Astrocyte (in vitro differentiated cells and primary cell): ENCODE data around the gene MBNL1. TPM values are rescaled to one million over a fixed set of nuclear protein-coding genes. Genes with fewer than 3 reads are reported as not detected.

ENCODE experiments used
- DNase-seq: peaks from one replicate; pipeline ENCODE4 v3.0.0-alpha.2; 2010; ENCODE audit warnings: low read depth
- FAIRE-seq: peaks from 2 replicates; lab custom pipeline; 2011; peaks lifted over from hg19 to GRCh38; lab: Jason Lieb, UNC
- H2AFZ ChIP-seq: 2 replicates; pipeline ENCODE4 v1.6.0; 2012; ENCODE audit warnings: low read depth, low read length, inconsistent platforms
- H3K27ac ChIP-seq: 2 replicates; pipeline ENCODE4 v1.5.1; 2011; ENCODE audit warnings: low read depth, low read length, inconsistent platforms
- H3K27me3 ChIP-seq: 2 replicates; pipeline ENCODE4 v1.6.0; 2011; ENCODE audit warnings: low read length, inconsistent platforms; ENCODE audit not compliant: insufficient read depth
- H3K36me3 ChIP-seq: 2 replicates; pipeline ENCODE4 v1.5.1; 2011; ENCODE audit warnings: low read length, inconsistent platforms; ENCODE audit not compliant: insufficient read depth
- H3K4me1 ChIP-seq: 2 replicates; pipeline ENCODE4 v1.5.1; 2011; ENCODE audit warnings: low read length, inconsistent platforms; ENCODE audit not compliant: insufficient read depth
- H3K4me2 ChIP-seq: 2 replicates; pipeline ENCODE4 v1.6.0; 2012; ENCODE audit warnings: low read length, inconsistent platforms
- H3K4me3 ChIP-seq: 2 replicates; pipeline ENCODE4 v1.5.1; 2011; ENCODE audit warnings: low read depth, mild to moderate bottlenecking, low read length, inconsistent platforms; ENCODE audit not compliant: insufficient read depth
- H3K79me2 ChIP-seq: 2 replicates; pipeline ENCODE4 v1.6.0; 2012; ENCODE audit warnings: mild to moderate bottlenecking, low read length, inconsistent platforms; ENCODE audit not compliant: insufficient read depth
- H3K9ac ChIP-seq: 2 replicates; pipeline ENCODE4 v1.6.0; 2012; ENCODE audit warnings: mild to moderate bottlenecking, low read length, inconsistent platforms
- H3K9me3 ChIP-seq: 2 replicates; pipeline ENCODE4 v1.5.1; 2012; ENCODE audit warnings: low read depth, mild to moderate bottlenecking, low read length, inconsistent platforms; ENCODE audit not compliant: insufficient read depth
- H4K20me1 ChIP-seq: 2 replicates; pipeline ENCODE4 v1.6.0; 2012; ENCODE audit warnings: low read length, inconsistent platforms; ENCODE audit not compliant: insufficient read depth
- H3K27ac Mint-ChIP-seq: one replicate; pipeline ENCODE4 v1.8.0; 2021; ENCODE audit warnings: mild to moderate bottlenecking, mixed read lengths; ENCODE audit not compliant: unreplicated experiment
- H3K27me3 Mint-ChIP-seq: one replicate; pipeline ENCODE4 v1.8.0; 2021; ENCODE audit warnings: low read depth, mixed read lengths; ENCODE audit not compliant: unreplicated experiment
- H3K36me3 Mint-ChIP-seq: one replicate; pipeline ENCODE4 v1.8.0; 2021; ENCODE audit warnings: low read depth, mixed read lengths; ENCODE audit not compliant: unreplicated experiment
- H3K4me1 Mint-ChIP-seq: one replicate; pipeline ENCODE4 v1.8.0; 2021; ENCODE audit warnings: low read depth, mixed read lengths; ENCODE audit not compliant: unreplicated experiment
- H3K4me3 Mint-ChIP-seq: one replicate; pipeline ENCODE4 v1.8.0; 2021; ENCODE audit warnings: mild to moderate bottlenecking, moderate library complexity, mixed read lengths; ENCODE audit not compliant: unreplicated experiment
- H3K9me3 Mint-ChIP-seq: one replicate; pipeline ENCODE4 v1.8.0; 2021; ENCODE audit warnings: mild to moderate bottlenecking, mixed read lengths; ENCODE audit not compliant: unreplicated experiment
- CTCF ChIP-seq: IDR thresholded peaks from 2 replicates; pipeline ENCODE4 v1.5.1; 2011; ENCODE audit warnings: low read depth, mild to moderate bottlenecking, inconsistent platforms, low read length, moderate library complexity; ENCODE audit not compliant: insufficient read depth
- EZH2 ChIP-seq: IDR thresholded peaks from 2 replicates; pipeline ENCODE4 v1.6.1; 2012; ENCODE audit warnings: mild to moderate bottlenecking, low read length, inconsistent platforms; ENCODE audit not compliant: insufficient read depth
- total RNA-seq: library from RNA; stranded (reverse); gene quantifications from 2 replicates; pipeline ENCODE4 v1.2.1, GENCODE V29; 2021

Gene MBNL1
- total RNA-seq, 1 donor from 2014 or later: 93.1 TPM

GRCh38 chr3:152323834-152324233 lies 55.1 kb downstream of the MBNL1 start:
- no peak overlapping the region for H3K9ac ChIP-seq

GRCh38 chr3:152325136-152325535 lies 56.4 kb downstream of the MBNL1 start:
- no peak overlapping the region for H2AFZ ChIP-seq
- H3K9ac ChIP-seq: no peak overlapping the region
- H3K9me3 ChIP-seq: no peaks in the 10 kb centered on the region
- H3K9me3 Mint-ChIP-seq: no peaks in the 10 kb centered on the region
- H3K4me2 ChIP-seq: no peak overlapping the region
- H4K20me1 ChIP-seq: peaks cover 35% of the 10 kb centered on the region
- no peak overlapping the region for H3K4me3 Mint-ChIP-seq
- peaks cover 2% of the 10 kb centered on the region for H3K36me3 Mint-ChIP-seq
- no peak overlapping the region for H3K27ac ChIP-seq
- no peak overlapping the region for H3K4me3 ChIP-seq
- H3K4me1 Mint-ChIP-seq: peaks cover 26% of the 10 kb centered on the region
- peaks cover 97% of the 10 kb centered on the region for H3K79me2 ChIP-seq
- H3K27ac Mint-ChIP-seq: no peak overlapping the region
- H3K27me3 ChIP-seq: no peaks in the 10 kb centered on the region
- FAIRE-seq: no peak
- H3K4me1 ChIP-seq: peaks cover 17% of the 10 kb centered on the region
- DNase-seq: no peak
- no peaks in the 10 kb centered on the region for H3K27me3 Mint-ChIP-seq
- TF ChIP-seq EZH2 (no peak), CTCF (no peak)
- no peaks in the 10 kb centered on the region for H3K36me3 ChIP-seq

More at GRCh38 chr3:152323834-152324233, 55.1 kb downstream of the MBNL1 start:
- H3K9me3 ChIP-seq: no peaks in the 10 kb centered on the region
- H4K20me1 ChIP-seq: peaks cover 38% of the 10 kb centered on the region
- H3K27me3 Mint-ChIP-seq: no peaks in the 10 kb centered on the region
- H3K27me3 ChIP-seq: no peaks in the 10 kb centered on the region
- H3K4me1 Mint-ChIP-seq: peaks cover 31% of the 10 kb centered on the region
- TF ChIP-seq CTCF (no peak), EZH2 (no peak)
- H3K27ac ChIP-seq: no peak overlapping the region
- no peak overlapping the region for H3K4me3 Mint-ChIP-seq
- no peak overlapping the region for H3K27ac Mint-ChIP-seq
- no peak overlapping the region for H3K4me3 ChIP-seq
- H3K36me3 ChIP-seq: no peaks in the 10 kb centered on the region
- H3K79me2 ChIP-seq: peaks cover 97% of the 10 kb centered on the region
- peaks cover 2% of the 10 kb centered on the region for H3K36me3 Mint-ChIP-seq
- no peak for DNase-seq
- FAIRE-seq: no peak
- H3K4me2 ChIP-seq: no peak overlapping the region
- H2AFZ ChIP-seq: no peak overlapping the region
- no peaks in the 10 kb centered on the region for H3K9me3 Mint-ChIP-seq
- H3K4me1 ChIP-seq: peaks cover 19% of the 10 kb centered on the region

- no peak for TF ChIP-seq EZH2
- TF ChIP-seq CTCF: no peak
- Histone ChIP-seq H4K20me1 (peaks cover 35% of the 10 kb centered on the region), H3K36me3 (no peaks in the 10 kb centered on the region), H3K9ac (no peak overlapping the region), H3K27ac (no peak overlapping the region), H2AFZ (no peak overlapping the region), H3K27me3 (no peaks in the 10 kb centered on the region), H3K9me3 (no peaks in the 10 kb centered on the region), H3K4me3 (no peak overlapping the region), H3K79me2 (peaks cover 94% of the 10 kb centered on the region), H3K4me2 (no peak overlapping the region), H3K4me1 (peaks cover 30% of the 10 kb centered on the region)
- peaks cover 26% of the 10 kb centered on the region for H3K4me1 Mint-ChIP-seq
- H3K27me3 Mint-ChIP-seq: no peaks in the 10 kb centered on the region
- peaks cover 2% of the 10 kb centered on the region for H3K36me3 Mint-ChIP-seq
- no peak for FAIRE-seq
- H3K27ac Mint-ChIP-seq: no peak overlapping the region
- no peak overlapping the region for H3K4me3 Mint-ChIP-seq
- DNase-seq: no peak
- H3K9me3 Mint-ChIP-seq: no peaks in the 10 kb centered on the region
Measured at GRCh38 chr3:152327203-152327602, 58.5 kb downstream of the MBNL1 start.
